ENCODE data around the gene AHNAK. TPM values are rescaled to one million over a fixed set of nuclear protein-coding genes. Genes with fewer than 3 reads are reported as not detected.

AHNAK gene
- total and polyA plus RNA-seq, 2 donors (not counting 3 experiments of a cell fraction or from before 2014, with no cell fraction given): 35.2 to 436 TPM

GRCh38 chr11:62419314-62419929 is 127.2 kb downstream of the AHNAK start:
- Histone ChIP-seq H3K9ac (replicated peaks; ENCODE audit: extremely low read depth, insufficient read depth, low read length) (no peak overlapping the region), H3K9me3 (replicated peaks; ENCODE audit: control insufficient read depth, insufficient read depth, low read length) (no peaks in the 10 kb centered on the region), H3K9me1 (replicated peaks; ENCODE audit: control insufficient read depth, extremely low read depth, insufficient read depth, low read length) (no peaks in the 10 kb centered on the region), H3K4me3 (replicated peaks in 1 of 3; ENCODE audit: insufficient read depth in 1 of 3, low read depth in 1 of 3, low read length in 3 of 3) (no peak overlapping the region), H3K4me2 (ENCODE audit: insufficient read depth, low read length) (no peak overlapping the region), H3K79me2 (ENCODE audit: control insufficient read depth, insufficient read depth, low read length) (no peaks in the 10 kb centered on the region), H2AFZ (ENCODE audit: low read depth, low read length) (no peak overlapping the region), H3K36me3 (ENCODE audit: control insufficient read depth in 2 of 2, extremely low read depth in 1 of 2, insufficient read depth in 2 of 2, low read length in 2 of 2) (no peaks in the 10 kb centered on the region), H4K20me1 (replicated peaks; ENCODE audit: control insufficient read depth, extremely low read depth, insufficient read depth, low read length) (no peaks in the 10 kb centered on the region), H3K27ac (ENCODE audit: insufficient read depth, low read depth, low read length) (no peak overlapping the region), H3K4me1 (ENCODE audit: control insufficient read depth, extremely low read depth, insufficient read depth, low read length) (no peaks in the 10 kb centered on the region), H3K27me3 (ENCODE audit: control insufficient read depth in 2 of 2, insufficient read depth in 2 of 2, low read length in 2 of 2) (peaks cover 3 to 6% of the 10 kb centered on the region in 2 experiments)
- POLR2A ChIA-PET: interaction anchor here (1.2 kb wide), 1 partner anchor 141 kb away, joined by 3 read pairs; no protein-coding TSS in a partner anchor
- FAIRE-seq (no peak), DNase-seq (ENCODE audit: low read depth, low spot score) (no peak)
- BruUV-seq (replicated peaks): no TSS peak
- dilution Hi-C loops (cut with MboI; ENCODE audit: extremely low pct_ligation_motif_present, low sequenced_read_pairs): no loop called here
- CTCF ChIA-PET: interaction anchor here (0.6 to 1.9 kb wide), 8 partner anchors 21 to 275 kb away, joined by 3 to 14 read pairs (median 3); no protein-coding TSS in a partner anchor
- TF ChIP-seq MAX (IDR thresholded peaks at IDR 0.05; ENCODE audit: insufficient read depth, insufficient read length): no peak
- no peak for TF ChIP-seq GATA2 (IDR thresholded peaks at IDR 0.05; ENCODE audit: insufficient read depth, insufficient read length, low read depth, low read length)
- no peak for TF ChIP-seq EZH2 (IDR thresholded peaks at IDR 0.05; ENCODE audit: borderline replicate concordance, low read depth, low read length, severe bottlenecking)
- no peak for TF ChIP-seq POLR2AphosphoS5 (IDR thresholded peaks at IDR 0.05; ENCODE audit: insufficient read depth, low read depth, low read length)
- TF ChIP-seq CTCF (IDR thresholded peaks at IDR 0.05; ENCODE audit: extremely low read depth in 1 of 2, insufficient read depth in 1 of 2, low read depth in 1 of 2, low read length in 2 of 2): no peak
- no peak for TF ChIP-seq MYC (IDR thresholded peaks at IDR 0.05; ENCODE audit: low read depth, low read length)
- no peak for TF ChIP-seq FOS (IDR thresholded peaks at IDR 0.05; ENCODE audit: borderline replicate concordance, insufficient read depth, low read length)
- no peak for TF ChIP-seq JUN (IDR thresholded peaks at IDR 0.05; ENCODE audit: borderline replicate concordance, insufficient read depth, insufficient read length, low read depth)
- TF ChIP-seq POLR2A (IDR thresholded peaks at IDR 0.05; ENCODE audit: low read depth, low read length): no peak
- intact Hi-C loops (cut with micrococcal nuclease): no loop called here
